NCI-H1436 (cell line): ENCODE data around the gene CYP2B6.
"Not testable (repeated sequence)": the region's sequence is repeated elsewhere in the genome, so short reads cannot be mapped to it uniquely, and the experiment has no call there.

Experiments
- DNase-seq: peaks from one replicate; lab custom pipeline; 2025; lab: John Stamatoyannopoulos, UW

Gene CYP2B6

GRCh38 chr19:40990972-40991381, at the start of gene CYP2B6:
Gene CYP2B6 (plus strand): TSS chr19:40991282. CDS start chr19:40991306, 24 bp downstream.
- DNase-seq = no peak

DNA sequence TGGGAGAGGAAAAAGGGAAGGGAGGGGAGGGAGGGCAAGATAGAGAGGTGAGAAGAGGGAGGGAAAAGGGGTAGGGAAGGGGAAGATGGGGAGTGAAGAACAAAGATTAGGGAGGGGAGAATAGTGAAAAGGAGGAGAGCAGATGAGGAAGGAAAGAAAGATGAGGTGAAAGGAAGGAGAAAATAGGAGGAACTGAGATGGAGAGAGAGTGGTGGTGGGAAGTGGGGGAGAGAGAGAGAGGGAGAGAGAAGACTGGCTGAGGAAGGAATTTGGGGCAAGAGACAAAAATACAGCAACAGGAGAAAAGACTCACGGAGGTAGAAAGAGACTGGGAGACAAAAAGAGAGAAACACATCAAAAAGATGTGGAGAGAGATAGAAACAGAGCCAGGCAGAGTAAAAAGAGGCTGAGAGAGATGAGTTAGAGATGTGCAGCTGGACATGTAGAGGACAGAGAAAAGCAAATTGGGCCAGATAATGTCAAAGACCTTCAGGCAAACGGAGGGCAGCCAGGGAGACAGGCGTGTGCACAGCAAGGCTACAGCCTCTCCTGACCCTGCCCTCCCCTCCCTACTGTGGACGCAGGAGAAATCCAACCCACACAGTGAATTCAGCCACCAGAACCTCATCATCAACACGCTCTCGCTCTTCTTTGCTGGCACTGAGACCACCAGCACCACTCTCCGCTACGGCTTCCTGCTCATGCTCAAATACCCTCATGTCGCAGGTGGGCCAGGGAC, 49.4 kb upstream of the CYP2B6 start:
- no peak for DNase-seq

DNA sequence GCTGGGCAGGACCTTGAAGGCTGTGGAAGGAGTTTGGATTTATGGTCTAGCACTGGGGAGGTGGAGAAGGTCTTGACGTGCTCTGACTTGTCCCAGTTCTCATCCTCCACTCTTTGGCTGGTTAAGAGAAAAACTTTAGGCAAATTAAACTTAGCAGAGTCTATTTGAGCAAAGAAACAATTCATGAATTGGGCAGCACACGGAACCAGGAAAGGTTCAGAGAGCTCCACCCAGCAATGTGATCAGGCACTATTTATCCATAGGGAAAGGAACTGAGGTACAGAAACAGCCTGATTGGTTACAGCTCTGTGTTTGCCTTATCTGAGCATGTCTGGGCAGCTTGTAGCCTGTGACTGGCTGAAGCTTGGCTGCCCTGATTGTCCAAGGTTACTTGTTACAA, 45.4 kb upstream of the CYP2B6 start:
- DNase-seq = no peak

- DNase-seq = no peak
Observed at GRCh38 chr19:40947114-40947513, 44.0 kb upstream of the CYP2B6 start.

GRCh38 chr19:40947573-40947972, 43.5 kb upstream of the CYP2B6 start:
- no peak for DNase-seq

- no peak for DNase-seq
Observed at GRCh38 chr19:40948580-40949299, 42.3 kb upstream of the CYP2B6 start.

GRCh38 chr19:40954573-40954972, 36.5 kb upstream of the CYP2B6 start:
- DNase-seq = no peak

- DNase-seq = no peak
Observed at GRCh38 chr19:40959338-40959737, 31.7 kb upstream of the CYP2B6 start.

DNA sequence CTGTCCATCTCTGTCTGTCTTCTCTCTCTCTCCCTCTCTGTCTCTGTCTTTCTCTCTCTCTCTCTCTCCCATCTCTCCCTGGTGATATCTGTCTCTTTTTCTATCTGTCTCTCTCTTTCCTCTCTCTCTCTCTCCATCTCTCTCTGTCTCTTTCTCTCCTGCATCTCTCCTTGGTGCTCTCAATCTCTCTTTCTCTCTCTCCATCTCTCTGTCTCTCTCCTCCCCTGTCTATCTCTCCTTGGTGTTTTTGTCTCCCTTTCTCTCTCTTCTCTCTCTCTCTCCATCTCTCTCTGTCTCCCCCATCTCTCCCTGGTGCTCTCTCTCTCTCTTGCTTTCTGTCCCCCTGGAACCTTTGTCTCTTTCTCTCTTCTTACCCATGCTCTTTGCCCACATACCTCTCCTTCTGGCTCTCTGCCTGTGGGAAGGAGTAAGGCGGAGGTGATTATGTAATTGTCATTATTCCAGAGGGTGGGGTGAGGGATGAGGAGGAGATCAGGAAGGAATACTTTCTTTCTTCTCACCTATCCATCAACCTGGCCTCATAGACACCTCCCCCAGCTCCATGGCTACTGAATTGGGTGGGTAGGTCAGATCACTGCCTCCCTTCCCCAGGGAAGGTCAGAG, 30.9 kb upstream of the CYP2B6 start:
- DNase-seq = no peak

DNA sequence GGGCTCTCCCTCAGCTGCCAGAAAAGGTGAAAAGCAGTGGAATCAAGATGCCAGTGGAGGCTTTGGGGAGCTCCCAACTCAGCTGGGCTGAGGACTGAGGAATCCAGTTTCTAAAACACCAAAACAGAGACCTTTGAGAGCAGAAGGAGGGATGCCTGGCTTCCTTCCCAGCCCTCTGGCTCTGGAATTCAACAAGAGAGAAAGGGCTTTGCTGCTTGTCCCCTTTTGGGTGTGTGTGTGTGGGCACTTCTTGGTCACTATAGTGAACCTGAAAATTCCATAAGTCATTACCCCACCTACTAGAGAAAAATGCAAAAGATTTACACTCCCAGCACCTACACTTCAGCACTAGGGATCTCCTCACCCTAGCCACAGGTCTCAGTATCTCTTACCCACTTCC, 30.3 kb upstream of the CYP2B6 start:
- DNase-seq = no peak

DNA sequence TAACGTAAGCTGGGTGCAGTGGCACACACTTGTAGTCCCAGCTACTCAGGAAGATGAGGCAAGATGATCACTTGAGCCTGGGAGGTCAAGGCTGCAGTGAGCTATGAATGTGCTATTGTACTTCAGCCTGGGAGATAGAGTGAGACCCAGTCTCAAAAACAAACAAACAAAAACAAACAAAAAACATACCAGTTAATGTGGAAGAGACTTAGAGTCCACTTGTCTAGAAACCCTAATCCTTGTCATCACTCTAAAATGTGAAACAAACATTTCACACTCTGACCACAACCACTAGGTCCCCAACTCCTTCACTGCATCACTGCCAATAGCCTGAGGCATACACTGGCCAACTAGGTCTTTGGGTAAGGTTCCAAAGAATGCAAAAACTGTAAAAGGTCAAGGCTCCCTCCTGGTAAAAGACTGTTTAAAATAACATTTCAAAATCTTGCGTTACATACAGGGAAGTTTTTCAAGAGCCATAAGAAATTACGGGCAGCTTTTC, 28.6 kb upstream of the CYP2B6 start:
- DNase-seq = no peak

DNA sequence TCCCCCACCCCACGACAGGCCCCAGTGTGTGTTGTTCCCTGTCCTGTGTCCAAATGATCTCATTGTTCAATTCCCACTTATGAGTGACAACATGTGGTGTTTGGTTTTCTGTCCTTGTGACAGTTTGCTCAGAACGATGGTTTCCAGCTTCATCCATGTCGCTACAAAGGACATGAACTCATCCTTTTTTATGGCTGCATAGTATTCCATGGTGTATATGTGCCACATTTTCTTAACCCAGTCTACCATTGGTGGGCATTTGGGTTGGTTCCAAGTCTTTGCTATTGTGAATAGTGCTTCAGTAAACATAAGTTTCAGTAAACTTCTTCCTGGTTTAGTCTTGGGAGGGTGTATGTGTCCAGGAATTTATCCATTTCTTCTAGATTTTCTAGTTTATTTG, 26.7 kb upstream of the CYP2B6 start:
- DNase-seq = not testable (repeated sequence)

GRCh38 chr19:40965351-40965750, 25.7 kb upstream of the CYP2B6 start:
- DNase-seq = not testable (repeated sequence)

DNA sequence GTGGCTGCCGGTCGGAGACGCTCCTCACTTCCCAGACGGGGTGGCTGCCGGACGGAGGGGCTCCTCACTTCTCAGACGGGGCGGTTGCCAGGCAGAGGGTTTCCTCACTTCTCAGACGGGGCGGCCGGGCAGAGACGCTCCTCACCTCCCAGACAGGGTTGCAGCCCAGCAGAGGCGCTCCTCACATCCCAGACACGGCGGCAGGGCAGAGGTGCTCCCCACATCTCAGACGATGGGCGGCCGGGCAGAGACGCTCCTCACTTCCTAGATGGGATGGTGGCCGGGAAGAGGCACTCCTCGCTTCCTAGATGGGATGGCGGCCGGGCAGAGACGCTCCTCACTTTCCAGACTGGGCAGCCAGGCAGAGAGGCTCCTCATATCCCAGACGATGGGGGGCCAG, 24.5 kb upstream of the CYP2B6 start:
- not testable (repeated sequence) for DNase-seq

GRCh38 chr19:40968065-40968464, 23.0 kb upstream of the CYP2B6 start:
- not testable (repeated sequence) for DNase-seq

- not testable (repeated sequence) for DNase-seq
Observed at GRCh38 chr19:40969721-40970120, 21.4 kb upstream of the CYP2B6 start.

- not testable (repeated sequence) for DNase-seq
Observed at GRCh38 chr19:40970396-40971345, 20.4 kb upstream of the CYP2B6 start.

GRCh38 chr19:40974633-40975037, 16.4 kb upstream of the CYP2B6 start:
- DNase-seq = peak; percentile 43

- DNase-seq = no peak
Observed at GRCh38 chr19:40976134-40976533, 14.9 kb upstream of the CYP2B6 start.

GRCh38 chr19:40976724-40977123, 14.4 kb upstream of the CYP2B6 start:
- no peak for DNase-seq

GRCh38 chr19:40979759-40980158, 11.3 kb upstream of the CYP2B6 start:
- DNase-seq = not testable (repeated sequence)
